ENCODE results near the gene GJC1.
A peak's percentile ranks its signal among the peaks of the same experiment; 100 is the strongest.

The GJC1 gene

GRCh38 chr17:44867841-44868240, 37.8 kb upstream of the GJC1 start:
- no peak for TF ChIP-seq CTCF (IDR thresholded peaks at IDR 0.05; ENCODE audit: low read depth, low read length)
- DNase-seq (ENCODE audit: extremely low read depth, low read depth) = no peak

GRCh38 chr17:44865931-44866330, 35.8 kb upstream of the GJC1 start:
- DNase-seq (ENCODE audit: extremely low read depth, low read depth) = peak; percentile 32
- no peak for TF ChIP-seq CTCF (IDR thresholded peaks at IDR 0.05; ENCODE audit: low read depth, low read length)

GRCh38 chr17:44865231-44865660, 35.2 kb upstream of the GJC1 start:
- TF ChIP-seq CTCF (IDR thresholded peaks at IDR 0.05; ENCODE audit: low read depth, low read length) = peak; percentile 88
- DNase-seq (ENCODE audit: extremely low read depth, low read depth) = peak; percentile 37

GRCh38 chr17:44864831-44865230, 34.7 kb upstream of the GJC1 start:
- TF ChIP-seq CTCF (IDR thresholded peaks at IDR 0.05; ENCODE audit: low read depth, low read length) = no peak
- no peak for DNase-seq (ENCODE audit: extremely low read depth, low read depth)

GRCh38 chr17:44863061-44863918, 33.2 kb upstream of the GJC1 start:
- DNase-seq (ENCODE audit: extremely low read depth, low read depth) = no peak
- TF ChIP-seq CTCF (IDR thresholded peaks at IDR 0.05; ENCODE audit: low read depth, low read length) = no peak

- no peak for TF ChIP-seq CTCF (IDR thresholded peaks at IDR 0.05; ENCODE audit: low read depth, low read length)
- DNase-seq (ENCODE audit: extremely low read depth, low read depth) = no peak
Observed at GRCh38 chr17:44862278-44862914, 32.3 kb upstream of the GJC1 start.

- no peak for DNase-seq (ENCODE audit: extremely low read depth, low read depth)
- no peak for TF ChIP-seq CTCF (IDR thresholded peaks at IDR 0.05; ENCODE audit: low read depth, low read length)
Observed at GRCh38 chr17:44859701-44860100, 29.6 kb upstream of the GJC1 start.

Data from AG09319 (cell line).